K562 (cell line): ENCODE data around the gene SETDB1. TPM values are rescaled to one million over a fixed set of nuclear protein-coding genes. Genes with fewer than 3 reads are reported as not detected.

Experiments
- CUX1 ChIP-seq: fragments of 200-800 bp; sonication (Bioruptor generic); IDR thresholded peaks from 2 replicates; pipeline ENCODE4 v1.6.1; 2016; ENCODE audit warnings: missing genetic modification characterization, missing compliant biosample characterization
- ELF4 ChIP-seq: fragments of 450-650 bp; formaldehyde crosslinking; IDR thresholded peaks from 2 replicates; pipeline ENCODE4 v1.4.0; 2022; ENCODE audit warnings: missing genetic modification characterization
- ESRRA ChIP-seq: fragments of 450-650 bp; IDR thresholded peaks from 2 replicates; pipeline ENCODE4 v1.6.1; 2014; ENCODE audit warnings: low read depth, mild to moderate bottlenecking, moderate library complexity, borderline replicate concordance
- EWSR1 ChIP-seq: fragments of 450-650 bp; IDR thresholded peaks from 2 replicates; pipeline ENCODE4 v1.6.1; 2018; ENCODE audit warnings: borderline replicate concordance, mild to moderate bottlenecking, low read depth, moderate library complexity; ENCODE audit not compliant: partially characterized antibody
- FOXA3 ChIP-seq, 2 experiments: fragments of 450-650 bp in 1 of 2; sonication (generic) in 1 of 2; formaldehyde crosslinking; IDR thresholded peaks in 1 of 2; conservative IDR thresholded peaks in 1 of 2; 2 replicates each; pipeline versions ENCODE4 v1.4.0 to v1.8.0; 2020 to 2022; ENCODE audit warnings: mild to moderate bottlenecking in 2 of 2, missing genetic modification reagents in 1 of 2
- PRDM10 ChIP-seq: fragments of 450-650 bp; IDR thresholded peaks from 2 replicates; pipeline ENCODE4 v1.6.1; 2018; ENCODE audit not compliant: partially characterized antibody
- PTTG1 ChIP-seq: fragments of 450-650 bp; IDR thresholded peaks from 2 replicates; pipeline ENCODE4 v1.6.1; 2016; ENCODE audit warnings: low read depth, mild to moderate bottlenecking, missing genetic modification characterization, missing compliant biosample characterization
- SMARCA4 ChIP-seq: fragments of 450-650 bp; IDR thresholded peaks from 2 replicates; pipeline ENCODE4 v1.6.1; 2016
- ZNF212 ChIP-seq: fragments of 450-650 bp; formaldehyde crosslinking; IDR thresholded peaks from 2 replicates; pipeline ENCODE4 v1.4.0; 2020; ENCODE audit warnings: mild to moderate bottlenecking
- ZNF277 ChIP-seq: fragments of 250-450 bp; sonication (Bioruptor Pico); IDR thresholded peaks from 2 replicates; pipeline ENCODE4 v1.8.0; 2022; ENCODE audit warnings: inconsistent platforms, mild to moderate bottlenecking, moderate library complexity, borderline replicate concordance
- ZNF609 ChIP-seq: sonication (generic); formaldehyde crosslinking; IDR thresholded peaks from 2 replicates; pipeline ENCODE4 v1.8.1; 2023; ENCODE audit warnings: missing genetic modification reagents, mild to moderate bottlenecking, borderline replicate concordance
- polyA plus RNA-seq, 8 experiments: library from polyadenylated mRNA; depleted of rRNA in 4 of 8; stranded (reverse) in 5 of 8; unstranded in 3 of 8; fragments of >200 nt; fragmentation: Nextera tagmentation in 2 of 8; fragmentation: Illumina TruSeq in 1 of 8; extraction: Ambion mirVana in 2 of 8; extraction: Trizol in 1 of 8; gene quantifications; 2 replicates each; pipeline versions ENCODE4 v1.2.1 to v1.2.3, GENCODE V29; 2011 to 2014; ENCODE audit warnings: inconsistent platforms in 1 of 8, missing spikeins in 1 of 8
- total RNA-seq, 7 experiments: library from RNA; depleted of rRNA in 6 of 7; stranded (reverse); fragments of >200 nt in 6 of 7; fragmentation: Illumina TruSeq in 2 of 7; extraction: Trizol in 2 of 7; gene quantifications; 2 replicates each; pipeline versions ENCODE4 v1.2.1 to v1.2.3, GENCODE V29; 2011 to 2021; ENCODE audit warnings: low replicate concordance in 1 of 7

SETDB1 gene
- total and polyA plus RNA-seq, 9 of the 15 experiments (the other 6 are each of a cell fraction or from before 2014, with no cell fraction given): 21.5 to 64.4 (median 42.0) TPM

- TF ChIP-seq ZNF212 (CRISPR knock-in tag): no peak
- TF ChIP-seq FOXA3 (CRISPR knock-in tag; conservative IDR thresholded peaks at IDR 0.05 in 1 of 2, IDR thresholded peaks at IDR 0.05 in 1 of 2): no peak
- TF ChIP-seq ESRRA: no peak
- TF ChIP-seq ELF4 (CRISPR knock-in tag): no peak
- no peak for TF ChIP-seq ZNF277 (CRISPR knock-in tag)
- no peak for TF ChIP-seq SMARCA4
- TF ChIP-seq PTTG1 (tag): no peak
- TF ChIP-seq ZNF609 (CRISPR knock-in tag): 0 out of 2 replicates have a peak, but pooled peaks have one; percentile 36
- TF ChIP-seq EWSR1: no peak
- peak; percentile 71 for TF ChIP-seq PRDM10
- no peak for TF ChIP-seq CUX1 (CRISPR knock-in tag)
These were observed 50.2 kb downstream of the SETDB1 start (continued) for GRCh38 chr1:150976401-150976821.
